Smooth muscle cell of the brain vasculature (primary cell): Measurements from ENCODE around the gene SDK1.

ENCODE experiments used
- DNase-seq: peaks from one replicate; pipeline ENCODE4 v3.0.0-alpha.2; 2012; ENCODE audit warnings: low read depth, low spot score

Gene SDK1

GRCh38 chr7:4098169-4098568 is 797.1 kb downstream of the SDK1 start:
- no peak for DNase-seq

GRCh38 chr7:4099651-4100050 is 798.6 kb downstream of the SDK1 start:
- DNase-seq = no peak

DNA sequence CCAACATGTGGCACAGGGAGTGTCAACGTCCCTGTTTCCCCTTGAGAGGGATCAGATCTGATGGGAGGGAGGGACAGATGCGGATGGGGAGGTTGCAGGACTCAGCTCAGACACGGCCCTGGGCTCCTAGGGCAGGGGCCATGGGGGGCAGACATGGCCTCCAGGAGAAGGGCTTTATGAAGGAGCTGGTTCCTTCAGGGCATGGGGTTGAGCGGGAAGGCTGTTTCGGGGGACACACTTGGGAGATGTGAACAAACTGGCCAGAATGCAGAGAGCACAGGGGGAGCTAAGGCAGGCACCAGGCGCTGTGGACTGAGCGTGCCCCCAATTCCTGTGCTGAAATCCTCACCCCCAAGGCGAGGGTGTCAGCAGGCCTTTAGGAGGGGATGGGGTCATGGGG is 799.1 kb downstream of the SDK1 start:
- no peak for DNase-seq

DNA sequence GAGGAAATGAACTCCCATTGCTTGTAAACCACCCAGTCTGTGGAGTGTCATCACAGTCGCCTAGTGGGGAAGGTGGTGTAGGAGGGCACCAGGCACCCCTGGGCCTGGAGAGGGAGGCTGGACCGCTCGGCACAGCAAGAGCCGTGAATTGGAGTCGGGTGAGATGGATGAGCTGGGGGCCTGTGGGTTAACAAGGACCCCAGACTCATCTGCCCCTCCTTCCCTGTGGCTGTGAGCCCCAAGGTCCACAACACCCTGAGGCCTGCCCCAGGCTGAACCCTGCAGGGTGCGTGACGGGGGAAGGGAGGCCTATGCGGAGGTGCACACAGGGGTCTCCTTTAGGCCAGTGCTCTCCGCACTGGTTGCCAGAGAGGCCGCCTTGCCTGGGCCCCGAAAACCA is 799.6 kb downstream of the SDK1 start:
- no peak for DNase-seq

DNA sequence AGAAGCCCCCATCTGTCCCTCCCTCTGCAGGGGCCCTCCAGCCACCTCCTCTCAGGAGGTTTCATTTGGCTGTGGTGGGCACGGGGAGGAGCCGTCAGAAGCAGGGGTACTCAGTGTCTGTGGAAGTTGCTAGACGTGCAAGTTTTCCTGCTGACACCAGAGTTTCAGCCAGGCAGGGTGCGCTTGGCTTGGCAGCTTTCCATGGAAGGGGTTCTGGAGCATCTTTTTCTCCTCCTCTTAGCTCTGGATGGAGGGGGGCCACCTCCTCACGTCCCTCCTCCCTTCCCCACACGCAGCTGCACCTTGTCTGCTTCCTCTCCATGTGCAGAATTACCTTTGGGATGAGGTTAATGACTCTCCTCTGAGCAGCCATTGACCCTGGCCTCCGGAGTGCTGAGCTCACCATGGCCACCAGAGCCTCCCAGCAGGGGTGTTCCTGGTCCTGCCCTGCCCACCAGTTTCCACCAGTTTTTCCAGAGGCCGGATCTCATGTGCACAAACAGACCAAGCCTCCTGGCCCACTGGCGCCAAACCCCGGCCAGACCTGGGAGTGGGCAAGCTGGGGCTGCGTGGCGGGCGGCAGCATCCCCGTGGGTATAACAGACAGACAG is 801.3 kb downstream of the SDK1 start:
- DNase-seq = peak; percentile 29

- no peak for DNase-seq
Measured at GRCh38 chr7:4103352-4104091, 802.5 kb downstream of the SDK1 start.

GRCh38 chr7:4107839-4108238 is 806.8 kb downstream of the SDK1 start:
- no peak for DNase-seq

GRCh38 chr7:4108951-4109350 is 807.9 kb downstream of the SDK1 start:
- no peak for DNase-seq

DNA sequence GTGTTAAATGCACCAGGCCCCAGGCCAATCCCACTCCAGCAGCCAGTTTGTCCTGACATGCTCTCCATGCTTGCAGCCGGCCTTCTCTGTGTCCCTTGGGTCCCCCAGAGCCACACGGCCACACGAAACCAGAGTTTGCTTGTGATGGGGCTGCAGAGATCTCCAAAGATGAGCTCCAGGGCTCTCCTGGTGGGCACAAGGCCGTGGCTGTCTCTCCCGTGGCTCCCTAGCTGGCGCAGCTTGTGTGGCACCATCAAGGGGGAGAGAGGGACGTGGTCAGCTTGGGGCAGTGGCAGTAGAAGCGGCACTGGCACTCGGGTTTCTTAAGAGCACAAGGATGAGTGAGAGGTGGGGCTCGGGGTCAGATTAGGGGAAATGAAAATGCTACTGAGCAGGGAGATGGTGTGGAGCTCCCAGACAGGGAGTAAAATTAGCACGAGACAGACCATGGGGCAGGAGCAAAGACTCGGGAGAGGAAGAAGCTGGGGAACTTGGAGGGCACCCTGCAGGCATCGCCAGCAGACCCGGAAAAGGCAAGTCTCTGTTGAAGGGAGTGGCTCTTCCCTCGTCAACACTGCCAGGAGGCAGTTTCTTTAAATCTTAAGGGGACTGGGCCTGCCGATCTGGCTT is 808.5 kb downstream of the SDK1 start:
- DNase-seq = no peak

DNA sequence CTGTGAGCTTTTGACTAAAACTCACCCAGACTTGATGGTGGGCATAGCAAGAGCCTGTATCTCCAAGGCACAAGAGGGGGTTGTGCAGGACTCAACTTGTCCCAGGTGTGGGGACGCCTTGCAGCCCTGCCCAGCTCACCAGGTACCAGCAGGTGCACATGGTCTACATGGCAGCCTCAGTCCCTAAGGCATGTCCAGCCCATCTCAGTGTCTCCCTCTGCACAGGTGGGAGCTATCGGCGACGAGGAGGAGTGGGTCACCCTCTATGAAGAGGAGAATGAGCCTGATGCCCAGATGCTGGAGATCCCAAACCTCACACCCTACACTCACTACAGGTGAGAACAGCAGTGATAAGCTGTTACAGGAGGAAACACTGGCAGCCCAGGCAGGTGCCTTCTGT is 809.4 kb downstream of the SDK1 start:
- DNase-seq = no peak

GRCh38 chr7:4111166-4111565 is 810.1 kb downstream of the SDK1 start:
- DNase-seq = no peak

DNA sequence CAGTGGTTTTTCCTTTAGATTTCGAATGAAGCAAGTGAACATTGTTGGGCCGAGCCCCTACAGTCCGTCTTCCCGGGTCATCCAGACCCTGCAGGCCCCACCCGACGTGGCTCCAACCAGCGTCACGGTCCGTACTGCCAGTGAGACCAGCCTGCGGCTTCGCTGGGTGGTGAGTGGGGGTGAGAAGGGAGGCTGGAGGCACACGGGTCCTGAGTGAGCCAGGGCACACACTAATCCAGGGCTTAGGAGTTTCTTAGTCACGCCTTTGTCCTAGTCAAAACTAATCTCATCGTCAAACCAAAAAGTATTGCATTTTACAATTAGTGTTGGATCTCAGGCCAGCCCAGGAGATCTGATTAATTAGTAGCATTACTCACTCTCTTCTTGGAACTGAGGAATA is 812.2 kb downstream of the SDK1 start:
- DNase-seq = no peak

DNA sequence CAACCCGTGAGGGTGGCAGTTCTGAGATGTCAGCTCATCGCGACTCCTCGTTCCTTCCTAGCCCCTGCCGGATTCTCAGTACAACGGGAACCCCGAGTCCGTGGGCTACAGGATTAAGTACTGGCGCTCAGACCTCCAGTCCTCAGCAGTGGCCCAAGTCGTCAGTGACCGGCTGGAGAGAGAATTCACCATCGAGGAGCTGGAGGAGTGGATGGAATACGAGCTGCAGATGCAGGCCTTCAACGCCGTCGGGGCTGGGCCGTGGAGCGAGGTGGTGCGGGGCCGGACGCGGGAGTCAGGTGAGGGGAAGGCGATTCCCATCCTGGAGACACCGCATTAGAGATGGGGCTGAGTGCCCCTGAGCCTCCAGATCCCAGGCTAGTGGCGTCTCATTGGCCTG is 812.9 kb downstream of the SDK1 start:
- no peak for DNase-seq

DNA sequence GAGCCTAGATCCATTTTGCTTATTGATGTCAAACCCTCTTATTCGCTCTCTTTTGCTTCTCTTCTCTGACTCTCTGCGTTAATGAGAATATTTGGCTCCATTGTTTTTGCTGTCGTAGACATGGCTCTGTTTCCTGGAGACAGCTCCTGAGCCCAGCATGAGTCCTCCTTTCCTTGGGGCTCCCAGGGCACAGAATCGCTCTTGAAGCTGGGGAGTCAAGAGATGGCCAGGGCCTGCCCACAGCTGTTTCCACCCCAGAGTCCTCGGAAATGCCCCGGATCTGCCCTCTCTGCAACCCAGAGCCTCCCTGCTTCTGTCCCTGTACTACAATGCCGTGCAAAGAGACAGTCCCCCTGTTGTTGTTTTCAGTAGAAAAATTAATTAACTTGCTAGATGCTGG is 814.4 kb downstream of the SDK1 start:
- no peak for DNase-seq

DNA sequence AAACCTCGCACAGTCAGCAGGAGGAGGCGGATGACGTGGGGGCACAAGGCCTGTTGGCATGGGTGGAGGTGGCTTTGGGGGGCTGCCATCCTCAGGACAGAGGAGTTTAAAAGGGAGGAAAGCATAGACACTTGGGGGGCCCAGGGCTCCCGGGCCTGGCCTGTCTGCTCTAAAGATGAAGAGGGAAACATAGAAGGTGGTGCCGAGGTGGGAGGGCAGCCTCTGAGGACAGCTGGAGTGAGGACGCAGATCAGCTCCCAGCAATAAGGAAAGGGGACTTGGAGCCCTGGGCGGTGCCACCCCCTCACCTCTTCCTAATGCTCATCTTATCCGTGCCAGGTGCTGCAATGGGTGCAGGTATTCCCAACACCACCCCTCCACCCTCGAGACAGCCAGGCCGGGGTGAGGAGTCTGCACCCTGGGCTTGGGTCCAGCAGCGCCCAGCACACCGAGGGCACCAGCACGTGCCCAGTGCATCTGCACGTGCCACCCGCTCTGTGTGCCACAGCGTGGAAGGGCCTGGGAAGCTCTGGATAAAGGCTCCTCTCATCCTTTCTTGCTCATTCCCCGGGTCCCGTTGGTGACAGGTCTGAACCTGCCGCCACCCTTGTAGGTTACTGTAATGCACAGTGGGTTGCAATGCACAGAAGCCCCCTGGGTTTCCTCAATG is 815.0 kb downstream of the SDK1 start:
- DNase-seq = no peak

DNA sequence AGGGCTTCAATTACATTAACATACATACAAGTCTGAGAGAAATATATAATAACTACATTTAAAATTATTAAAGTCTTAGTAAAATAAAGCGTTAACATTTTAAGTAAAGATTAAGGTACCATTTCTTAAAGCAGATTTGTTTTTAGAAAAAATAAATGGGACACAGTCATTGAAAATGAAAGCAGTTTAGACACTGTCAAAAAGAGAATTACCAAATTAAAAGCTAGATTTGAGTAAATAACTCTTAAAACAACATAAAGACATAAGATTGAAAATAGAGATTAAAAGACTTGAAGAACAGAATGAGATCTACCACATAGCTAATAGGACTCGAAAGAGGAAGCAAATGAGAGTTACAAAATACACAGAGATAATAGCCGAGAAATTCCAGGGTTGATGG is 818.8 kb downstream of the SDK1 start:
- no peak for DNase-seq

DNA sequence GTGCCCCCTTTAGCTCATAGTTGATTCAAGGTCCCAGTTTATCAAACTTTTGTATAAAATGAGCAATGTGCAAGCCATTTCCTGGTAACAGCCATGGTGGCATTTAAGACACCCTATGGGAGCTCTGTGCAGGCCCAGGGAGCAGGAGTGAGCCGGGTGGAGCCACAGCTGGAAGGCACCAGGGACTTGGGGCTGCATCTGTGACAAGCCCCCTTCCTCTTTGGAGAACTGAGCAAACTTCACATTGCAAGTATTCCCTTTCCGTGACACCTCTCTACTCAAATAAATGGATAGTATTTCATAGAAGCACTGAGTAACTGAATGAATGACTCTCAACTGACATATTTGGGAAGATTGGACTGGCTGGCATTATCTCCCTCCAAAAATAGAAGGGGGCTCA is 822.3 kb downstream of the SDK1 start:
- DNase-seq = no peak

DNA sequence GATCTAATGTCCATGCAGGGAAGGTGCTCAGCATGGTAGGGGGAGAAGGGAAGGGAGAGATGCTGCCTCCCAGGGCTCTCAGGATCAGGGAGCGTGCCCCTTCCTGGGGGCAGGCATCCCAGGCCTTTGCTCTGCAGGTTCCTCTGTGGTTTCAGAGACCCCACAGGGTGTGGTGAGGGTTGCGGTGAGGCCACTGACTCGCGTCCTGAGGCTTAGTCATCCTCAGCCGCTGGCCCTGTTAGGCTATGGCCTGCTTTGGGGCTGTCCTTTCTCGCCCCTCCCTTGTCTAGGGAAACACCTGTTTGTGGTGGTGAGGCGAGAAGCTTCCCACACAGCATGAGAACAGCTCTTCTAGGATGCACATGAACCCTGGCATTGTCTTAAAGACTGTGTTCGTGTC is 822.8 kb downstream of the SDK1 start:
- no peak for DNase-seq

DNA sequence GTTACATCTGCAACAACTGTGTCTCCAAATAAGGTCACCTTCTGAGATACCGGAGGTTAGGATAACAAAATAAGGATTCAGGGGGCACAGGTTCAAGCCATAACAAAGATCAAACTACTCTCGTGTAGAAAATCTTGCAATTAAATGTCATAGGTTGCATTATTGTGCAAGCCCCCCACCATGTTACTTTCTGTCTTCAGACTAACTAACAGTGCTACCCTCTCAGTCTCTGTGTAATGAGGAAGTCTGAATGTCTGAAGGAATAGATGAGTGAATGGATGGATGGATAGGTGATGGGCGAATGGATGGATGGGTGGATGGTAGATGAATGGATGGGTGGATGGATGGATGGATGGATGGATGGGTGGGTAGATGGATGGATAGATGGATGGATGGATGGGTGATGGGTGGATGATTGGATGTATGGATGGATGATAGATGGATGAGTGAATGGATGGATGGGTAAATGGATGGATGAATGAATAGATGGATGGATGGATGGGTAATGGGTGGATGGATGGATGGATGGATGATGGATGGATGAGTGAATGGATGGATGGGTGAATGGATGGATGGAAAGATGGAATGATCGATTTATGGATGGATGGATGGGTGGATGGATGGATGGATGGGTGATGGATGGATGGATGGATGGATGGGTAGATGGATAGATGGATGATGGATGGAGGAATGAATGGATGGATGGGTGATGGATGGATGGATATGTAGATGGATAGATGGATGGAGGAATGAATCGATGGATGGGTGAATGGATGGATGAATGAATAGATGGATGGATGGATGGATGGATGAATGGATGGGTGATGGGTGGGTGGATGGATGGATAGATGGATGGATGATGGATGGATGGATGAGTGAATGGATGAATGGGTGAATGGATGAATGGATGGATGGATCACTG is 823.8 kb downstream of the SDK1 start:
- no peak for DNase-seq

DNA sequence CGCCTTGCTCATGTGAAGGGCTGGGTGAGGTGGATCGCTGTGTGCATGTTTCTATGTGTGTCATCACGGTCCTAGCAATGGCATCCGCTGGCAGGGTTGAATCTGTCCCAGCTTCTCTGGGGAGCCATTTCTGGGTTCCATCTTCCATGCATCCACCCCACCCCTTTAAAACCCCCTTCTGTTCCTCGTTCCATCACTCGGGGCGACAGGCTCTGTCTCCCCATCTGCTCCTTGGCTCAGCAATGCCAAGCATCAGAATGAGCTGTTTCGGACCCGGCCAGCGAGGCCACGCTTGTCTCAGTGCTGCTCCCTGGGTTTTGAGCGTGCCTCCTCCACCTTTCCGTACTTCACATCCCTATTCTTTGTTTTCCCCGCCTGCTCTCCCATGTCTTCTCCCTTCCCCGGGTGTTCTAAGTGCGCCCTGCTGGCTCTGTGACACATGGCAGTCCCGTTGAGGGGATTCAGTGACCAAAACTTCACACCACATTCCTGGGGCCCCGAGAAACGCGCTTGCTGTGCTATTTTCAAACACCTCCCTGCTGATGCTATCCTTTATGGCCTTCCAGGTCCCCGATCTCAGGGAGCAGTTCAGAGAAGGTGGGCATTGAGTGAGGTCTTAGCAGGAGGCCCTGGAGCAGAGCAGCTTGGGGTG is 827.0 kb downstream of the SDK1 start:
- no peak for DNase-seq

- no peak for DNase-seq
Measured at GRCh38 chr7:4129481-4130122, 828.5 kb downstream of the SDK1 start.
